Stimulated activated CD8-positive, alpha-beta memory T cell treated with anti-CD3 and anti-CD28 coated beads, Interleukin-4, amount 100 ng/mL, for 24 hours (primary cell): ENCODE results near the gene SLC39A8.

Source experiments
- DNase-seq: peaks from one replicate; pipeline ENCODE4 v3.0.0-alpha.2; 2020; ENCODE audit warnings: low read depth

Gene SLC39A8

DNA sequence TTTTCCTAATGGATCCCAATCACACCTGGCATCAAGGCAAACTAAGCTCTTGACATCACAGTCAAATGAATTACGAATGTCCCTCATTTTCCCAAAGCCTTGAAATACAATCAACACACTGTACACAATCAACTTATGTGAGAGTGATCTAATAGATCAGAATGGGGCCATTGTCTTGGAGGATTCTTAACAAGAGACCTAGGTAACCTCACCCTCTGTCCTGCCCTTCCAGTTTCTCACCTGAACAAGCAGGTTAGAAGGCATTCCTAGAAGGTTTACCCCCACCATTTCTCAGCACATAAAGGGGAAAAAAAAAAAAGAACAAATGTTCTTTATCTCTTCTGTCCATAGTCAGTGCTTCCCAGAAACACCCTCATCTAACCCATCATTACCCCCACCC lies 6.3 kb downstream of the SLC39A8 start:
- no peak for DNase-seq

DNA sequence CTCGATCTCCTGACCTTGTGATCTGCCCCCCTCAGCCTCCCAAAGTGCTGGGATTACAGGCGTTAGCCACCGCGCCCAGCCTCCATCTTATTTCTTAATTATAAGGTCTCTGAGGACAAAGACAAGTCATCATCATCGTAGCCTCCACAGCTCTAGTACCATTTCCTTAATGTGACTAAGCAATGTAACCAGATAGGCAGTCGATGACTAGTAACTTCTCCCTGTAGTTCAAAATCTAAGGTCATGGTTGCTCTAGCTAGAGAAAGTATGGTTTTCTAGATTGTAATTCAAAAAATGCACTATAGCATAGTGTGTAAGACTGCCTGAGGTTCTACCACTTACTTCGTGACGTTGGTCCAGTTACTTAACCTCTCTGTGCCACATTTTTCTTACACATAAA lies 6.9 kb downstream of the SLC39A8 start:
- no peak for DNase-seq

DNA sequence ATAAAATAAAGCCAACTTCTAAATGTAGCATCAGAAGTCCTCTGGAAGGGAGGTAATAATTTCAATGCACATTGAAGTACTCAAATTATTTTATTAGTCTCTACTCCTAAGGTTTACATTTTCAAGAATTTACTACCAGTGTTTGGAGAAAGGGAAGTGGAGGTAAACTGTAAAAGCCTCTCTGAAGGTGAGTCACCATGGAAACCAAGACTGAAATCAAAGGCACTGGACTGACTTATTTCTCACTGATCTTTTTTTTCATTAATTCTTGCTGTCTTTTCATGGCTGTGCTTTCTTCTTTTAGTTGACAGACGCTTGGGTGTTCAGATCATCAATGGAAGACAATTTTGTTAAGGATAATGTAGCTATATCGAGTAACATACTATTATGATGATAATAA lies 9.7 kb downstream of the SLC39A8 start:
- no peak for DNase-seq

DNA sequence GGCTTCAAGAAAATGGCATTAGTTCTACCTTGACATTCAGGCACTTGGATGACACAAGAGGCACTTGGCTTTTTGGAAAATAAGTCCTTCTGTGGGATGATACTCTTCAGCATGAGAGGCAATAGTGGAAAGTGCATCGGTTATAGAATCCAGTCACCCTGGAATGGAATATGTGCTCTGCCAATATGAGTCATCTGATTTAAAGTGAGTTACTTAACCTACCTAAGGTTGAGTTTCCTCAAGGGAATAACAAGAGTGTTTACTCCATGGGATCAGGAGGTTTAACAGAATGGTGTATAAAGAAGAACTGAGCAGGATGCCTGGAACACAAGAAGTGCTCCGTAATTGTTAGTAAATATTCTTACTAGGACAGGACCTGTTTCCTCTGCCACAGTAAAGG lies 10.7 kb downstream of the SLC39A8 start:
- no peak for DNase-seq

DNA sequence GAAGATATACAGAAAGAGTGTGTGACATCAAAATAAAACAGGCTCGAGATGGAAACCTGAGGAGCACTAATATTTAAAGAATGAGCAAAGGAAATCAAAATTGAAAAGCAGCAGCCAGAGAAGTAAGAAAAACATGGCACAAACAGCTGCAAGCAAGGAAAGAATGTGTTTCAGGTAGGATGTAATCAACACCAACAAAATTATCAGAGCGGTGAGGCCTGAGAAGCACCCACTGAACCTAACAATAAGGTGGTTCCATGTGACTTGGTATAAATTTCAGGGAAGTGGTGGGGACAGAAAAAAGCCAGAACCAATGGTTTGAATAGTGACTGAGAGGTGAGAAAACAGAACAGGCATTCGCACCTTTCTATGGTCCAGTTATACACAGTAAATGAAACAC lies 11.5 kb downstream of the SLC39A8 start:
- no peak for DNase-seq

DNA sequence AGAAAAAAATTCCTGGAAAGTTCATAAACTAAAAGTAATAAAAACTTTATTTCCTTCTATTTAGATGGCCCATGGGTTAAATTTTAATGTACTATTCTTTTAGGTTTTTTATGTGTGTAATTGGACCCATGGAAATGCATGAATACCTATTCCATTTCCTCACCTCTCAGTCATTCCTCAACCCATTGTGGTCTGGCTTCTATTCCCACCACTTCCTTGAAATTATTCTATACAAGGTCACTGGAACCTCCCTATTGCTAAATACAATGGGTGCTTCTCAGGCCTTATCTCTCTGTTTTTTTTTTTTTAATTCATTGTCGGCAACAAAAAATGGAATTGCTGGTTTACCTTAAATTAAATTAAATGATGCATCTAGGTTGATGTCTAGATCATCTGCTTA lies 17.2 kb downstream of the SLC39A8 start:
- DNase-seq, result no peak

DNA sequence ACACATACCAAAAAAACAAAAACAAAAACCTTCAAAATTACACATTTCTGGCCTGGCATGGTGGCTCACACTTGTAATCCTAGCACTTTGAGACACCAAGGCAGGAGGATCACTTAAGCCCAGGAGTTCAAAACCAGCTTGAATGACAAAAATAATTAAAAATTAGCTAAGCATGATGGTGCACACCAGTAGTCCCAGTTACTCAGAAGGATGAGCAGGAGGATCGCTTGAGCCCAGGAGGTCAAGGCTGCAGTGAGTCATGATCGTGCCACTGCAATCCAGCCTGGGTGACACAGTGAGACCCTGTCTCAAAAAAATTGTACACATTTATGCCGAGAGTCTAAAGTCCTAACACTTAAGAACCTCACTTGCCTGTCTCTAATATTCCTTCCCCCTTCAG lies 18.3 kb downstream of the SLC39A8 start:
- no peak for DNase-seq

DNA sequence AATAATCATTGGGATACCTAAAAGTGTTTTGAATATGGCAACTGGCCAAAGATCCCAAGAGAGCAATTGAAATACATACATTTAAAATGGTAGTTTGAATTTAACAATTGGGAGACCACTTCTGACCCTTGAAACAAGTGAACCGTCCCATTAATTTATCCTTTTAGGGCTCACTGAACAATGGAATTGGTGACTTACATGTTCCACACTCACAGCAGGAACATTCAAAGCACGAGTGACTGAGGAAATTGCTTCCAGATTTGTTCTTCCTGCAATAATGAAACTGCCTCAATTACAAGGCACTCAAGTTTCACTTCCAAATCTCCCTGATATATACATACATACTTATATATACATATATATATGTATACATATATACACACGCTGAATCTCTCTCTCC lies 20.6 kb downstream of the SLC39A8 start:
- DNase-seq, result no peak

DNA sequence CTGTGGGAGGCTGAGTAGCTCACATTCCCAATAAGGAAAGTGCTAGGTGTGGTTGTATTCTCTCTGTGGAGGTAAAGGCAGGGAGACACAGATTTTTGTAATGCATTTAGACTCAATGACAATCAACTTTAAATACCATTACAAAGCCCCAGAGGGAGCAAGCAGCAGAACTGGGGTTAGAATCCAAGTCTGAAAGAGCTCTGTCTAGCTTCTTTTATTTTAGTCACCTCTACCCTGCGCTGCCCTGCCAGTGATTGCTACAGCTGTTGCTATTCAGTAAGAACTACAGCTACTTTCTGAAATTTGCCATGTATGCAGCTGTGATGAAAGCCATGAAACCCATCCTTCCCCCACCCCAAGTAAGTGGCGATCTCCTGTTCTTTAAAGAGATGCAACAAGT lies 22.5 kb downstream of the SLC39A8 start:
- no peak for DNase-seq

DNA sequence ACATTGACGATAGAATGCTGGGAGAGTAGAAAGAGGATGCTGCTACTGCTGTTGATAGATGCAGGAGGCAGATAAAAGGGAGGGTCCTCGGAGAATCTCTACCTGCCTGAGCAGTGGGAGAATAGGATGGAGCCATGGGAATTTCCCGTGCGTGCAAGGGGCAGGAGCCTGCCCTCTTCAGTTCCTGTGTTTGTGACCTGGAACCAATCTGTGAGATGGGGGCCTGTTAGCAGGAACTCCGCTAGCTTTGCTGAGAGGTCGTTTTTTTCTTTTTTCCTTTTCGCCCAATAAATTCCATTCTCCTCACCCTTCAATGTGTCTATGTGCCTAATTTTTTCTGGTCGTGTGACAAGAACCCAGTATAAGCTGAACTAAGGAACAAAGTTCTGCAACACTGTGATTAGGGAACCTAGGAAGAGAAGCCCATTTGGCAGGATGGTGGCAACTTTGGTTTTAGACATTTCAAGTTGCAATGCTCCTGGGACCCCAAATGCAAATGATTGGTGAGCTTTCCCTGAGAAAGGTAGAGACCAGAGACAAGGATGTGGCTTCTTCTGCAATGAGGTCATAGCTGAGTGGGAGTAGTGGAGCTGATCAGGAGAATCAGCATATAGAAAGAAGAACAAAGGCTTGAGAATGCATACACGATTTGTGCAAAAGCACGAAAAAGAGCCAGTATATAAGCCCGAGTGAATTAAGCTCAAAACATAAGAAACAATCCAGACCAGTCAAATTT lies 23.9 kb downstream of the SLC39A8 start:
- no peak for DNase-seq

DNA sequence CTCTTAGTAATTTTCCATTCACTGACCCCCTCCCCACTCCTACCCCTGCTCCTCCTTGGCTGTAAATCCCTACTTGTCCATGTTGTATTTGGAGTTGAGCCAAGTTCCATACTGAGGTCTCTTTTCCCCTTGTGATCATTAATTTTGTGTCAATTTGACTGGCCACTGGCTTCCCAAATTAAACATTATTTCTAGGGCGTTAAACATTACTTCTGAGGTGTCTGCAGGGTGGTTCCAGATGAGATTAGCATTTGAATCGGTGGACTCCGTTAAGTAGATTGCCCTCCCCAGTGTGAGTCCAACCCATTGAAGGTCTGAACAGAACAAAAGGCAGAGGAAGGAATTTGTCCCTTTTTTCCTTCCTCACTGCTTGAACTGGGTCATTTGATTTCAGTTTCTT lies 25.7 kb downstream of the SLC39A8 start:
- DNase-seq, result no peak

DNA sequence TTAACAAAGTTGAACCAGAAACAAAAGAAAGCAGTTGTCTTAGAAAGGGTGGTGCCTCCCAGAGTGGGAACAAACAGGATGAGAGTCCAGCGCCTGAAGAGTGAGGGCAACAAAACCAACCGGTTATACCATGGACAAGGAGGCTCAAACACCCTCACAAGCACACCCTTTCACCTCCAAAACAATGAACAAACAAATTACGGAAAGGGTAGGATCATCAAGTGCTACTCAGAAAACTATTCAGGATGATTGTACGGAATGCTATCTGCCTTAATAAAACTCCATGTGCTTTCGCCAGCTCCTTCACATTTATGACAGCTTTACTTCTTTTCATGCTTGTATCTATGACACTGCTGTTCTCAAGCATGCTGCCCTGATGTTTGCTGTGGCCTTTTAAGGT lies 26.8 kb downstream of the SLC39A8 start:
- DNase-seq, result no peak

DNA sequence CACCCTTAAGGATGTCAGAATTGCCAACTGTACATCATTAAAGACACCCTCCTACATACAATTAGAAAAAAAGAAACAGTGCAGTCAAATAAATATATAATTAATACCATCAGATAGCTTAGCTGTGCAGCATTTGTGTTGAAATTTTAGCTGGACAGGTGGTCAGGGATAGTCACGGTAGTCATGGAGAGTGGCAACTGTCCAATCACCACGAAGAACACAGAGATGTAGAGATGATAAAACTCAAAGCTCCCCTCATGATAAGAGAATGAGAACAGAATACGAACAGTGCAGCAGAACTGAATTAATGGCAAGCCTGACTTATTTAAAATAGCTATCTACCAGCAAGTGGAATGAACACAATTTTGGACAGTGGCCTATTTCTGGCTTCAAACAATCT lies 27.2 kb downstream of the SLC39A8 start:
- DNase-seq, result no peak

DNA sequence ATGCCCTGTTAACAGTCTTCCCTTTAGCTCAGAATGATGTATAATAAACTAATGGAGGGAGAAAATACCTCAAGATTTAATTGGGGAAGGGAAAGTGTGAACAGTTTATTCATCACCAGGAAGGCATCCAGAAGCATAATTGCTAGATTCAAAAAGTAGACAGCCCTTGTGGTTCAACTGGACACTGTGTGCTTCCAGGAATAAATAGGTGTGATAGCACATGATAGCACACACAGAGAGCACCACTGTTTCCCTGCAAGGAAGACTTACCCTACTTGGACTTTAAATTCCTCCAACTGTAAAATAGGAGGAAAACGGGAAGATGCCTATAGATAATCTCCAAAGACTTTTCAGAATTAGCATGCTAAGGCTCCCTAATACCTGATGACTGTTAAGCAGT lies 27.8 kb downstream of the SLC39A8 start:
- DNase-seq, result no peak

DNA sequence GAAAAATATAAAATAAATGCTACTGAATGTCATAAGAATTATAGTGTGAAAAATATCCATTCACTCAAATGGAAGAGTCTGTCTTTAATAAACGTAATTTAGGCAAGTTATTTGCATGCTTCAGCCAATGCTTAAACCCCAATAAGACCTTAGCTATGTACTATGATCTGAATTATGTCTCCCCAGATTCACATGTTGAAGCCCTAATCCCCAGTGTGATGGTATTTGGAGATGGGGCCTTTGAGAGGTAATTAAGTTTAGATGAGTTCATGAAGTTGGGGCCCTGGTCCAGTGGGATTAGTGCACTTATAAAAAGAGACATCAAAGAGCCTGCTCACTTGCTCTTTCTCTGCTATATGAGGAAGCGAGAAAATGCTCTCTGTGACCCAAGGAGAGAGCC lies 28.7 kb downstream of the SLC39A8 start:
- no peak for DNase-seq

DNA sequence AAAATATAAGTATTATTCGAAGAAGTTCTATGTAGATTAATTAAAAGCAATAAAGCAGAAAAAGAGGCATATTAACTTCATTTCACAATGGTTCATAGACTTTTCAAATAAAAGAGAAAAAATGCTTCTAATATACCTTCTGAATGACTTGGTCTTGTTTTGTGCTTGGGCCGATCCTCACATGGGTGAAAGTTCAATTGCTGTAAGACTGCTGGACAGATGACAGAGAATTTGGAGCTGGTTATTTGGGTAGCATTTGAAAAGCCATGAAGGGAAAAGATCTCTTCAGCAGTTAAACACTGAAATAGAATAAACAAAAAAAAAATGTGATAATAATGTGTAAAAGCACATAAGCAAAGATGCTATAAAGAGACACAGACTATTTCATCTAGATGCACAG lies 29.8 kb downstream of the SLC39A8 start:
- no peak for DNase-seq

DNA sequence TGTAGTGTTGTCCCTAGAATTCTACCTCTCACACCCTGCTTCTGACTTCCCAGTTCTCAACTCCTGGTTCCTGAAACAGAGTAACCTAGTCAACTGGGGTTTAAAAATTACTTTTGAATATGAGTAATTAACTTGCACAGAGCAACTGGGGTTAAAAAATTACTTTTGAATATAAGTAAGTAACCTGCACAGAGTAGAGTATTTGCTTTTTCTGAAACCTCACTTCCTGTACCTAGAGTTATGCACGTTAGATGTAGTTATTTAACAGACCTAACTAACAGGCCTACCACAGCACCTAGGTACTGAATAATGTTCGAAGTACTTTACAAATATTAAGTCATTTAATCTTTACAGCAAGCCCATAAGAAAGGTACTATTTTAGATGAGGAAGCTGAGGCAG lies 32.9 kb downstream of the SLC39A8 start:
- DNase-seq, result no peak

DNA sequence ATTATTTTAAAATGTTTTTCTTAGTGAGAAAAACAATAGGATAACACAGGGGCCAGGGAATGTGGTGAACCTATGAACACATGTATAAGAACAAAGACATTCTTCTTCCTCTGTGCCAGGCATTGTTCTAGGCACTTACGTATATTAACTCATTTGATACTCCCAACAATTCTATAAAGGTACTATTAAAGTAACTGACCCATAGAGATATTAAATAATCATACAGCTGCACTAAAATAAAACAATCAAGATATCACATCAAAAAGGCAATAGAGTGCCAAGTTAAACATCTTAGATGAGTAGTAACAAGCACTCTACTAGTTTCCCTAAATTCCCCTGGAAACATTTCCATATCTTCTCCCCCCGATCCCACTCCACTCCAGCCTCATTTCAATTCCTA lies 33.4 kb downstream of the SLC39A8 start:
- no peak for DNase-seq

DNA sequence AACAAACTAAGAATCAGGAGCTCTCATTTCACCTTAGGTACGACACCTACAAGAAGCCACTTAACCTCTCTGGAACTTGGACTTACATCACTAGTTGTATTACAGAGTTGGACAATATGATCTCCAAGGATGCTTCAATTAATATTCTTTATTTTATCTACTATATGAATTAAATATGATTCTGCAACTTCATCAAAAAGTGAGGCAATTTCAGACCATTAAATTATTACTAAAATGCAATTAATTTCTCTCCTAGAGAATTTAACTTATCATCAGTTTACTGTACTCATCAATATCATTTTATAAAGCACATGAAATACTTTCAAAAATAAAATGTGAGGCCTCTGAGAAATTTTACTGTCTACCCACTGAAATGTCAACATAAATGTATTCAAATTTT lies 33.9 kb downstream of the SLC39A8 start:
- DNase-seq, result no peak

DNA sequence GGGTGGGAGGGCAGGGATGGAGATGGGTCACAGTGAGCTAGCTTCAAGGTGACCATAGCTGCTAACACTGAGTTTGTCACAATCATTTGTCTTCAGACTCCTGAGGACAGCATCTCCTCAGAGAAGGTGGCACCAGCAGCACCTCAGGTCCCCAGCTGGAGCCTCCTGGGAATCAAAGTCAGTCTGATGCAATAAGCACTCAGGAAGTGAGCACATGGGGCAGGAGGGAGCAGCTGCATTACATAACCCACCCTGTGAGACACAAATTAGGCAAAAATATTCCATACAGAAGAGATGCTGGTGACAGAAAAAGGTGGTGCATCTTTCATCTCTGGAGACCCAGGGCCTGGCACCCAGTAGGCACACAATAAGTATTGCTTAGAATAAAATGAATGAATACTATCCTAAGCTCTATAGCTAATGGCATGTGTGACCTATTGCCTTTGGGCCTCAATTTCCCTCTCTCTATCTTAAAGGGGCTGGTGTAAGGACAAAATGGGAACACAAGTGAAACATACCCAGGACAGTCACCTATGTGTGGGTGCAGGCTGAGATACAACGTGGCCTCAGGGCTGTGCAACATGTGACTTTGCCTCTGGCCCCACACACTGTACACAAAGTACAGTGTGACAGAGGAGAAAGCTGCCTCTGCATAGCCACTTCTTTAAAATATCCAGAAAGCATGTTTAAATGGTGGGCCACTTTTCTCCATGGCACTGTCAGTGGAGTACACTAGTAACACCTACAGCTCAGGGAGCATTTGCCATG lies 37.1 kb downstream of the SLC39A8 start:
- DNase-seq, result no peak

DNA sequence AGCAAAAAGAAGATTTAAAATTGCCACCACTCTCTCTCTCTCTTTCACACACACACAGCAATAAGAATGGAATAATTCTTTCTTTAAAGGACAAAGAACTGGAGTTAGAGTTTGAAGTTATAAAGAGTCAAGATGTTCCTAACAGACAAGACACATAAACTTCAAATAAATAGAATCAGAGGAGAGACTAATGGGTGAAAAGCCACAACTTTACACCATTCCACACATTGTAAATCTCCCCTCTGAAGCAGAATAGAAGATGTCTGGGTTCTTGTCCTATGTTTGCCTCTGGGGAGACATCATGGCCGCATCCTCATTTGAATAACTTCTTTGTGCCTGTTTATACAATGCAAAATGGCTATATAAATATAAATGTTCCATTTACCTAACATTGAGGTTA lies 39.6 kb downstream of the SLC39A8 start:
- DNase-seq, result no peak

DNA sequence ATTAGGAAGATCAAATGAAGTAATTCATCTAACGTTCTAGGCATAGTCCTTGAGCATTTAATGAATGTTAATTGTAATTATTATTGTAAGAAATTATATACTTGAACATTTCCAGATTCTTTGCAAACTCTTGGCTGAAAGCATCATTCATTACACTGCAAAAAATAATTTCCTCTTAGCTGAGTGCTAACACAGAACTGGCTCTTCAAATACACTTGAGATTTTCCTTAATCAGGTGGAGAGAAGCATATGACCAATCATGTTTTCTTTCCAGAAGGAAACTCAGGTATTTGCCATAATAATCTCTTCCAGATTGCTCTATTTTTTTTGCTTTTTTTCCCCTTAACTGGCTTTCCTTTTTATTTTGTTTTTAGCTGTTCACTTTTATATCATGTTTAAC lies 42.5 kb downstream of the SLC39A8 start:
- DNase-seq, result no peak

DNA sequence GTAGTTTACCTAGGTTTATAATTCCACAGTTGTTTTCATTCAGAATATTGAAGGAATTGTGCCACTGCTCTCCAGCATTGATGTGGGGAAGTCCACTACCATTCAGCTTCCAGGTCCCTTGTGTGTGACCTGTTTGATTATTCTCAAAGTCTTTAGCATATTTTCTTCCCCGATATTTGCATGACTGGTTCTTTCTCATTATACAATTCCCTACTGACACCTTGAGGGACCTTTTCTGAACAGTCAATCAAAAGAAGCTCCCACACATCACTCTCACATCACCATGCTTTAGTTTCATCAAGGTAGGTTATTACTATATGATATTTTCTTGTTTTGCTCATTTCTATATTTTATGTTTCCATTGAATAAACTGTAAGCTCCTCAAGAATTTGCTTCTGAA lies 44.1 kb downstream of the SLC39A8 start:
- no peak for DNase-seq
